ENCODE measurements around the gene NLGN1. TPM values are rescaled to one million over a fixed set of nuclear protein-coding genes. Genes with fewer than 3 reads are reported as not detected.

NLGN1 gene
- total RNA-seq, 1 experiment from 2014 or later, result 5.2 TPM

GRCh38 chr3:174046311-174046710 lies 648.8 kb downstream of the NLGN1 start:
- no peak overlapping the region for H3K4ac ChIP-seq (ENCODE audit: low read depth, low read length)
- H2AK5ac ChIP-seq (ENCODE audit: insufficient read length, low read length), result no peak overlapping the region
- H3K4me1 ChIP-seq (ENCODE audit: insufficient read depth, low read length), result peaks cover 3% of the 10 kb centered on the region; the same call in 1 of the 2 replicates
- H3T11ph ChIP-seq (ENCODE audit: low read length), result no peak overlapping the region
- Mint-ChIP-seq H3K9me3 (peaks cover 3 to 12% of the 10 kb centered on the region in 2 experiments), H3K4me3 (no peak overlapping the region), H3K4me1 (peaks cover 6 to 7% of the 10 kb centered on the region in 2 experiments), H3K36me3 (ENCODE audit: insufficient read depth in 1 of 3, low read depth in 3 of 3) (peaks cover 6 to 15% (median 6%) of the 10 kb centered on the region in 3 experiments; a peak in 6 of 7 replicates), H3K27me3 (ENCODE audit: low read depth) (no peaks in the 10 kb centered on the region), H3K27ac (no peak overlapping the region)
- H4K5ac ChIP-seq (ENCODE audit: insufficient read length, low read depth, low read length), result no peak overlapping the region
- peaks cover 3% of the 10 kb centered on the region for H3K79me2 ChIP-seq (ENCODE audit: insufficient read depth, low read length)
- H2BK5ac ChIP-seq (ENCODE audit: insufficient read length, low read length), result no peak overlapping the region
- H3K23me2 ChIP-seq (ENCODE audit: insufficient read length, low read depth, low read length, poor library complexity, severe bottlenecking), result no peaks in the 10 kb centered on the region
- H3K79me1 ChIP-seq (ENCODE audit: insufficient read depth, low read depth, low read length, poor library complexity, severe bottlenecking), result no peaks in the 10 kb centered on the region
- no peak overlapping the region for H3K14ac ChIP-seq (ENCODE audit: insufficient read depth, low read length)
- no peak overlapping the region for H3K27ac ChIP-seq (ENCODE audit: insufficient read length, low read depth, low read length)
- H3K9ac ChIP-seq (ENCODE audit: extremely low read depth, insufficient read length, low read length), result no peak overlapping the region
- H3K27me3 ChIP-seq (ENCODE audit: insufficient read depth, low read length), result no peaks in the 10 kb centered on the region
- no peaks in the 10 kb centered on the region for H3K9me3 ChIP-seq (ENCODE audit: control insufficient read depth, low read depth, low read length)
- TF ChIP-seq CTCF (conservative IDR thresholded peaks at IDR 0.05), result no peak
- H3K56ac ChIP-seq (ENCODE audit: insufficient read length, low read depth, low read length), result no peak overlapping the region
- no peak for DNase-seq
- H2BK20ac ChIP-seq (ENCODE audit: low read depth, low read length, poor library complexity, severe bottlenecking), result no peak overlapping the region
- H3K23ac ChIP-seq (ENCODE audit: insufficient read length, low read depth, low read length), result no peak overlapping the region
- H4K20me1 ChIP-seq (ENCODE audit: control insufficient read depth, insufficient read depth, insufficient read length), result no peaks in the 10 kb centered on the region
- no peak overlapping the region for H2BK120ac ChIP-seq (ENCODE audit: low read depth, low read length, poor library complexity, severe bottlenecking)
- H4K91ac ChIP-seq (ENCODE audit: insufficient read length, low read depth, low read length), result no peak overlapping the region
- H4K8ac ChIP-seq (replicated peaks; ENCODE audit: insufficient read length, low read depth, low read length), result no peak overlapping the region
- no peak overlapping the region for H2BK15ac ChIP-seq (ENCODE audit: low read depth, low read length)
- H2BK12ac ChIP-seq (ENCODE audit: insufficient read length, low read depth, low read length), result no peak overlapping the region
- H2AFZ ChIP-seq (ENCODE audit: low read length), result no peak overlapping the region
- no peak overlapping the region for H3K18ac ChIP-seq (ENCODE audit: insufficient read length, low read depth, low read length)
- H3K4me2 ChIP-seq (ENCODE audit: insufficient read depth, insufficient read length, low read length), result no peak overlapping the region

Measured in H9 (cell line).